GM12891 (cell line): ENCODE results near the gene PROK2.

Experiments used
- PAX5 ChIP-seq: IDR thresholded peaks from 2 replicates; pipeline ENCODE4 v1.6.1; 2011; ENCODE audit warnings: low read length, moderate library complexity, mild to moderate bottlenecking; ENCODE audit not compliant: insufficient read depth, severe bottlenecking
- POLR2A ChIP-seq: IDR thresholded peaks from 2 replicates; pipeline ENCODE4 v1.6.1; 2011; ENCODE audit warnings: low read depth, low read length, control low read depth
- POLR2AphosphoS5 ChIP-seq: IDR thresholded peaks from 2 replicates; pipeline ENCODE4 v1.6.1; 2011; ENCODE audit warnings: low read depth, low read length, control low read depth
- POU2F2 ChIP-seq: IDR thresholded peaks from 2 replicates; pipeline ENCODE4 v1.6.1; 2011; ENCODE audit warnings: low read depth, mild to moderate bottlenecking, control low read depth, low read length, moderate library complexity
- SPI1 ChIP-seq: IDR thresholded peaks from 2 replicates; pipeline ENCODE4 v1.6.1; 2011; ENCODE audit warnings: low read depth, low read length, control low read depth
- TAF1 ChIP-seq: IDR thresholded peaks from 2 replicates; pipeline ENCODE4 v1.6.1; 2011; ENCODE audit warnings: low read depth, low read length, control low read depth

- TF ChIP-seq POLR2A, result no peak
- TF ChIP-seq POLR2AphosphoS5, result no peak
- no peak for TF ChIP-seq TAF1
- TF ChIP-seq PAX5, result no peak
- no peak for TF ChIP-seq POU2F2
- TF ChIP-seq SPI1, result no peak
Measured at GRCh38 chr3:71813704-71814103, 28.8 kb upstream of the PROK2 start.
